HL-60 (cell line): Measurements from ENCODE around the gene ANTXR1.

Experiments
- GABPA ChIP-seq: IDR thresholded peaks from 2 replicates; pipeline ENCODE4 v1.6.1; 2012; ENCODE audit warnings: low read depth
- POLR2AphosphoS5 ChIP-seq: IDR thresholded peaks from 2 replicates; pipeline ENCODE4 v1.6.1; 2012; ENCODE audit warnings: low read depth
- SPI1 ChIP-seq: IDR thresholded peaks from 2 replicates; pipeline ENCODE4 v1.6.1; 2012; ENCODE audit warnings: low read depth, mild to moderate bottlenecking, borderline replicate concordance
- TF ChIP-seq, protein P1 (sequence below): IDR thresholded peaks from one replicate; pipeline ENCODE4 v1.5.1; 2011; ENCODE audit warnings: low read length, control low read depth, inconsistent platforms; ENCODE audit not compliant: insufficient read depth
- TF ChIP-seq, protein P2 (sequence below): IDR thresholded peaks from 2 replicates; pipeline ENCODE4 v1.6.1; 2012; ENCODE audit warnings: low read depth; ENCODE audit not compliant: insufficient replicate concordance

- TF ChIP-seq, protein P1, sequence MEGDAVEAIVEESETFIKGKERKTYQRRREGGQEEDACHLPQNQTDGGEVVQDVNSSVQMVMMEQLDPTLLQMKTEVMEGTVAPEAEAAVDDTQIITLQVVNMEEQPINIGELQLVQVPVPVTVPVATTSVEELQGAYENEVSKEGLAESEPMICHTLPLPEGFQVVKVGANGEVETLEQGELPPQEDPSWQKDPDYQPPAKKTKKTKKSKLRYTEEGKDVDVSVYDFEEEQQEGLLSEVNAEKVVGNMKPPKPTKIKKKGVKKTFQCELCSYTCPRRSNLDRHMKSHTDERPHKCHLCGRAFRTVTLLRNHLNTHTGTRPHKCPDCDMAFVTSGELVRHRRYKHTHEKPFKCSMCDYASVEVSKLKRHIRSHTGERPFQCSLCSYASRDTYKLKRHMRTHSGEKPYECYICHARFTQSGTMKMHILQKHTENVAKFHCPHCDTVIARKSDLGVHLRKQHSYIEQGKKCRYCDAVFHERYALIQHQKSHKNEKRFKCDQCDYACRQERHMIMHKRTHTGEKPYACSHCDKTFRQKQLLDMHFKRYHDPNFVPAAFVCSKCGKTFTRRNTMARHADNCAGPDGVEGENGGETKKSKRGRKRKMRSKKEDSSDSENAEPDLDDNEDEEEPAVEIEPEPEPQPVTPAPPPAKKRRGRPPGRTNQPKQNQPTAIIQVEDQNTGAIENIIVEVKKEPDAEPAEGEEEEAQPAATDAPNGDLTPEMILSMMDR = no peak
- TF ChIP-seq POLR2AphosphoS5 (no peak), GABPA (no peak), SPI1 (no peak)
- TF ChIP-seq, protein P2, sequence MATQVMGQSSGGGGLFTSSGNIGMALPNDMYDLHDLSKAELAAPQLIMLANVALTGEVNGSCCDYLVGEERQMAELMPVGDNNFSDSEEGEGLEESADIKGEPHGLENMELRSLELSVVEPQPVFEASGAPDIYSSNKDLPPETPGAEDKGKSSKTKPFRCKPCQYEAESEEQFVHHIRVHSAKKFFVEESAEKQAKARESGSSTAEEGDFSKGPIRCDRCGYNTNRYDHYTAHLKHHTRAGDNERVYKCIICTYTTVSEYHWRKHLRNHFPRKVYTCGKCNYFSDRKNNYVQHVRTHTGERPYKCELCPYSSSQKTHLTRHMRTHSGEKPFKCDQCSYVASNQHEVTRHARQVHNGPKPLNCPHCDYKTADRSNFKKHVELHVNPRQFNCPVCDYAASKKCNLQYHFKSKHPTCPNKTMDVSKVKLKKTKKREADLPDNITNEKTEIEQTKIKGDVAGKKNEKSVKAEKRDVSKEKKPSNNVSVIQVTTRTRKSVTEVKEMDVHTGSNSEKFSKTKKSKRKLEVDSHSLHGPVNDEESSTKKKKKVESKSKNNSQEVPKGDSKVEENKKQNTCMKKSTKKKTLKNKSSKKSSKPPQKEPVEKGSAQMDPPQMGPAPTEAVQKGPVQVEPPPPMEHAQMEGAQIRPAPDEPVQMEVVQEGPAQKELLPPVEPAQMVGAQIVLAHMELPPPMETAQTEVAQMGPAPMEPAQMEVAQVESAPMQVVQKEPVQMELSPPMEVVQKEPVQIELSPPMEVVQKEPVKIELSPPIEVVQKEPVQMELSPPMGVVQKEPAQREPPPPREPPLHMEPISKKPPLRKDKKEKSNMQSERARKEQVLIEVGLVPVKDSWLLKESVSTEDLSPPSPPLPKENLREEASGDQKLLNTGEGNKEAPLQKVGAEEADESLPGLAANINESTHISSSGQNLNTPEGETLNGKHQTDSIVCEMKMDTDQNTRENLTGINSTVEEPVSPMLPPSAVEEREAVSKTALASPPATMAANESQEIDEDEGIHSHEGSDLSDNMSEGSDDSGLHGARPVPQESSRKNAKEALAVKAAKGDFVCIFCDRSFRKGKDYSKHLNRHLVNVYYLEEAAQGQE = no peak
Observed at GRCh38 chr2:69227716-69228115, 214.7 kb downstream of the ANTXR1 start.
